KG1 (cell line): ENCODE results near the gene UGDH.
"Not testable (repeated sequence)": the region's sequence is repeated elsewhere in the genome, so short reads cannot be mapped to it uniquely, and the experiment has no call there.

Experiments
- DNase-seq: peaks from one replicate; lab custom pipeline; 2025; lab: John Stamatoyannopoulos, UW

Gene UGDH

DNA sequence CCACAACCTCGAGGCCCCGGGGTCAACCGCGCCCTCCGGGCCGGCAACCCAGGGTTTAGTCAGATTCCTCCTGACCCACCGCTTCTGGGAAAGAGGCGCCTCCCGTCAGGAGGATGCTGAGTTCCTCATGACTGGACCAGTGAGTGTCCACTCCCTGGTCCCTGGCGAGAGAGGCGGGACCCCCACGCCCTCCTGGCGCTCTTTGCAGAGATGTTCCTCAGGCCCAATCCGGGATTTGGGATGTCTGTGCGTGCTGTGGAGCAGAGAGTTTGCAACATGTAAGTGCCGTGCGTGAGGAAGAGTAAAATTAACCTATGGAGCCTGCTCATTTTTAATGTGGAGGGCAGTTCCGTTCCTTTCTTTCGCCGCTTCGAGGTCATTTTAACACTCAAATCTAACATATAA lies 824 bp upstream of the UGDH start:
- no peak for DNase-seq

DNA sequence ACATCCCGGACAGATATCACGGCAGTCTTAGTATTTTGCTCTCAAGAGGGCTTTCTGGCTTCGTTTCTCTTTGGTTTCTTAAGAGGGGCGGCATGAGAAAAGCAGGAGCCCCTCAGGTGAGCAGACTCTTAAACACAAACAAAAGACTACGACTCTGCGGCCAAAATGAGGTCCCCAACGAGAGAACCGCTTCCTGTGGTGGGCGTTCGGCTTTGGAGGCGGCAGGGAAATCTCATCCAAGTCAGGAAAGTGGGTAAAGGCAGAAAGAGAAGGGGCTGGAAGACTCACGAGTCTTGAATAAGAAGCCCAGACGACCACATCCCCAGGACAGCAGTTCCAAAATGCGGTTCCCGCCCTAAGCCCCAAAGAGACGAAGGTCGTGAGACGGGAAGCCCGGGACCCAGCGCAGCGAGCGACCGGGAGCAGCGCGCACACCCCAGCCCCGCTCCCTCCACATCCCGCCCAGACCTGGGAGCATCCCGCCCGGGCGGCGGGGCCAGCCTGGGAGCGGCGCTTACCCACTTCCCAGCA lies 409 bp downstream of the UGDH start:
- DNase-seq, result no peak

DNA sequence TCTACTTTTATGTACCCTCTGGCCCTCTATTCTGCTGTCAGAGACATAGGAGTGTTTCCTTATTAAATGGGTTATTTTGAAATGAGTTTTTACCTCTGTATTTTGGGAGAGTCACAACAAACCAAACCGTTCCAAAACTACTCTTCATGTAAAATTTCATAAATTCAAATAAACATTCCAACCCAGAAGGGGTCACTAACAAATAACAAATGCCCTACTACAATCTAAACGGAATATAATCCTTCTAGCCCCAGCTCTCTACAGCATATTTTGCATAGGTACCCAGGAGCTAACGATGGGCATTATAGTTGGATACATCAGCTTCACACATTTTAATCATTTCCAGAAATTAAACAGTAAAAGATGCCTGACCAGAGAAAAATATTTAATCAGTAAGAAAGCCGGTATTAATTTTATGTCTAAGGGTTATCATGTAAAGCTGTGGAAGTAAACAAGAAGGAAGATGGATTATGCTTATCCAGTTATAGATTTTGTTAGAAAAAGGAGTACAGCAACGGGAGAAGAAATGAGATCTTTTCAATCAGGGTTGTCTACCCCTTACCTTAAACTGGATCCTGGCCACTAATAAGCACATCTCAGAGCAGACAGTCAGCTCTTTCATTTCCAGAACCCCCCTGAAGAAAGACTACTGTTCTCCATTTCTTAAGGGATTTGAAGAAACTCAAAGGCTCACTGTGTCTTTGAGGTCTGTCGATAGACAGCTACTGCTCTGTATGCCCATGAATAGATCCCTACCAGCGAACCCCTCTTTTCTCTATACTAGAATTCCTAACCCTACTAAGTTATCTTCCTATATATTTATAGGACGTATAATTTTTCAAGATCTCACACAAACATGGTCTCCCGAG lies 1.2 kb downstream of the UGDH start:
- no peak for DNase-seq

DNA sequence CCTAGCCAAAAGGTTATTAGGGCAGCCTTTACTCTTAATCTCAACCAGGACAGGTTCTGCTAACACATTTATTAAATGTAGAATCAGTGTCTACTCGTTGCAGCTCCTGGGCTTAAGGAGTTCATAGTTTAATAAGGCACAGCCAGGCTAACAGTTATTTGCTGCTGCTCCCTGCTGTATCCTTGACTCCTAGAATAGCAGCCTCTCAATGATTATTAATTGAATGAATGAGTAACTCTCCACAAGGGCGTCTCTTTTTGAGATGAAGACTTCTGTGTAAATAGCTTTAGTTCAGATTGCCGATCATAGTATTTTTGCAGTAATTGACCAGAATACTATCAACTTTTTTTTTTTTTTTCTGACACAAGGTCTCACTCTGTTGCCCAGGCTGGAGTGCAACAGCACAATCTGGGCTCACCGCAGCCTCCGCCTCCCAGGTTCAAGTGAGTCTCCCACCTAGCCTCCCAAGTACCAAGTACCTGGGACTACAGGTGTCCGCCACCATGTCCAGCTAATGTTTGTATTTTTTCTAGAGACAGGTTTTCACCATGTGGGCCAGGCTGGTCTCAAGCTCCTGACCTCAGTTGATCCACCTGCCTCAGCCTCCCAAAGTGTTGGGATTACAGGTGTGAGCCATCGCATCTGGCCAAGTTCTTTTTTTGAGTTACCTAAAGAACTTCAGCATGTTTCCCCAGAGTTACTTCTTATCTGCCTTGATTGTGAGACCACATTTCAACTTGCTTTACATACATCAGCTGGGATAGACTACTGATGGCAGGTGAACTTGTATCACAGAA lies 2.9 kb downstream of the UGDH start:
- DNase-seq, result no peak

DNA sequence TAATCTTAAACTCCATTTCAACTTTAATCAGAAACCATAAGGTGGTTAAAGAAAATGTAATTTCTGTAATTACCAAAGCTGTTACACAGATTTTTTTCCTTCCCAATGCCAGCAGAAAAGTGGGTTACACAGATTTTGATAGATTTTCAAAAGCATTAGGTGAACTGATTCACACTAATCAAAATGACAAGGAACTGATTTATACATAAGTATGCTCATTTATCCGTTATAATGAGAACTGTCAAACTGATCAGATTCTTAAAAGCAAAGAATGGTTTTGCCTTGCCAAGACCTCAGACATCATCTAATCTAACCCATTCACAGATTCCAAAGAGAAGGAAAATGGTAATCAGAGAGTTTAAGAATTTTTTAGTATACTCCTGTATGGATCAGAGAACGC lies 5.2 kb downstream of the UGDH start:
- DNase-seq, result no peak

DNA sequence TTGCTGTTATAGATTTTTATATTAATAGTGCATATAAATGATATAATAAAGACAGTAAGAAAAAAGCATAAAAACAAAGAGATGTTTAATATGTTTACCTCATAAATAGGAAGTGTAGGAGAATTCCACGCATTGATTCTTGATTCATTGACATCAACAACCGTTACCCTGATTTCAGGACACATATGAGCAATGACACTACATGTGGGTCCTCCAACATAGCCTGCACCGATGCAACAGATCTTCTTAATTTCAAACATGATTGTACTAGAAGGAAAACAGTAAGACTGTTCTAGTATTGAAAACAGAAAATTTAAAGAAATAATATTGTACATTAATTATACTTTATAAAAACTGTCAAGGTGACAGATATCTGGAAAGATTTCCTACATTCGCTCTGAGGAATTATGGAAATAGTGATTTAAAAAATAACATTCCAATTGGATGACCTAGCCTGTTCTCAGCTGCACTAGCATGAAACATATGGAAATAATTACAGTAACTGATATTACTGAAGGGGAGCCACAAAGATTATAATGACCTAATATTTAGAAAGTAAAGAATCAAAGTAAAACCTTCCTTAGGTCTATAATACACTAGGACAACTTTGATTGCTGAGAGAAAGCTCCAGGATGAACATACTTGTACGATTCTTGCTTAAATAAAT lies 5.9 kb downstream of the UGDH start:
- no peak for DNase-seq

DNA sequence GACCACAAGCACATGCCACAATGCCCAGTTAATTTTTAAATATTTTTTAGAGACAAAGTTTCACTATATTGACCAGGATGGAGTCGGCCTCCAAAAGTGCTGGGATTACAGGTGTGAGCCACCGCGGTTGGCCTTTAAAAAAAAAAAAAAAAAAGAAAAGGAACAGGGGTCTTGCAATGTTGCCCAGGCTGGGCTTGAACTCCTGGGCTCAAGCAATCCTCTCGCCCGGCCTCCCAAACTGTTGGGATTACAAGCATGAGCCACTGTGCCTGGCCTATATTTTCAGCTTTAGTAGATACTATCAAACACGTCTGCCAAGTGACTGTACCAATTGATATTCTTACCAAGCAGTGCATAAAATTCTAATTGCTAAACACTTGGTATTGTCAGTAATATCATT lies 8.8 kb downstream of the UGDH start:
- DNase-seq, result no peak

DNA sequence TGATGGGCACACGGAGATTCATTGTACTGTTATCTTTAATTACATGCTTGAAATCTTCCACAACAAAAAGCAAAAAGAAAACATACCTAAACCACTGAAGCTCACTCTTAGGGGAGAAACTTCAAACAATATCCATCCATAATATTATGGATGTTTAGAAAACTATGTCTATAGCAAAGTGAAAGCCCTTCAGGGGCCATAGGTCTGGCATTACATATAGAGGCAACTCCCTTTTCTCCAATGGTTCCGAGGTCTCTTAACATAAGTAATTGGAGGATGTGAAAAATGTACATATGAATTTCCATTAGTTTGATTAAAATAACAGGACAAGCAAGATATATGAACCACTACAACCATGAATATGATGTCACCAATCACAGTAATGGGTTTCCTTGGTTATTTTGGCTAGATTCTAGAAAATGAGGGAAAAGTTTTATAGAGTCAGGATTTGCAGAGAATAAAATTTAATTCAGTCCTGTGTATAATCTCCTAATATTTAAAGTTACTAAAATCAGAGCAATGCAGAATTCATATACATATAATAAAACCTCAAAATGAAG lies 10.8 kb downstream of the UGDH start:
- DNase-seq, result no peak

DNA sequence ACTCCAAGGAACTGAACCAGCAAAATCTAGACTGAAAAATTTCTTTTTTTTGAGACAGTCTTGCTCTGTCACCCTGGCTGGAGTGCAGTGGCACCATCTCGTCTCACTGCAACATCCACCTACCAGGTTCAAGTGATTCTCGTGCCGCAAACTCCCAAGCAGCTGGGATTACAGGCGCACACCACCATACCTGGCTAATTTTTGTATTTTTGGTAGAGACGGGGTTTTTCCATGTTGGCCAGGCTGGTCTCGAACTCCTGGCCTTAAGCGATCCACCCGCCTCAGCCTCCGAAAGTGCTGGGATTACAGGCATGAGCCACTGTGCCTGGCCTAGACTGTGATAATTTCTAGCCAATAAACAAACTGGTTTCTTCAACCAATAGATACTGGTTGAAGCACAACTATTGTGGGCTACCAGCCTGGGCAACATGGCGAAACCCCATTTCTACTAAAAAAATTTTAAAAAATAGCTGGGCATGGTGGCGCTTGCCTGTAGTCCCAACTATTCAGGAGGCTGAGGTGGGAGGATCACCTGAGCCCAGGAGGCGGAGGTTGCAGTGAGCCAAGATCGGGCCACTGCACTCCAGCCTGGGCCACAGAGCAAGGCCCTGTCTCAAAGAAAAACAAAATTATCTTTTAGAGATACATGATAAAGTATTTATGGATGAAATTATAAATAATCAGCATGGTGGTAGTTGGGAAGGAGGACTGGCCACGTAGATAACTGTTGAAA lies 11.4 kb downstream of the UGDH start:
- DNase-seq, result not testable (repeated sequence)

DNA sequence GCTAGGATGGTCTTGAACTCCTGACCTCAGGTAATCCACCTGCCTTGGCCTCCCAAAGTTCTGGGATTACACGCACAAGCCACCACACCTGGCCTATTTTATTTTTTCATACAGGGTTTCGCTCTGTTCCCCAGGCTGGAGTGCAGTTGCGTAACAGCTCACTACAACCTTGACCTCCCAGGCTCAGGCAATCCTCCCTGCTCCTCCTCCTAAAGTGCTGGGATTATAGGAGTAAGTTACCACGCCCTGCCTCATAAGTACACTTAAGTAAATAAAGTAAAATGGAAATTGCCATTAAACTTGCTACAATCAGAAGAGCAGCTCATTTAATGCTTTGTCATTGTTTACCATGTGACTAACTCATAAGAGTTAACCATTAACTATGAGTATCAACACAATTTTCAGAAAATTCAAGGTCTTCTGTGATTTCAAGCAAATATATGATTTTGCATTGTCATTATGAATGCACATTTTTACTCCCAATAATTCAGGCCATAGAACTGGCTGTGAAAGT lies 12.3 kb downstream of the UGDH start:
- no peak for DNase-seq

DNA sequence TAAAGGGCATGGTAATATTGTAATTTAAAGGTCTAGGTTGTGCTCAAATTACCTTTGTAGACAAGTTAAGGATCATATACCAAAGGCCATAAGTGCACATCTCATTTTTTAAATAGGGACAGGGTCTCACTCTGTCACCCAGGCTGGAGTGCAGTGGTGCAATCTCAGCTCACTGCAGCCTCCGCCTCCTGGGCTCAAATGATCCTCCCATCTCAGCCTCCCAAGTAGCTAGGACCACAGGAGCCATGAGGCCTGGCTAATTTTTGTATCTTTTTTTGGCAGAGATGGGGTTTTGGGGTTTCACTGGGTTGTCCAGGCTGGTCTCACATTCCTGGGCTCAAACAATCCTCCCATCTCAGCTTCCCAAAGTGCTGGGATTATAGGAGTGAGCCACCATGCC lies 13.0 kb downstream of the UGDH start:
- DNase-seq, result not testable (repeated sequence)

DNA sequence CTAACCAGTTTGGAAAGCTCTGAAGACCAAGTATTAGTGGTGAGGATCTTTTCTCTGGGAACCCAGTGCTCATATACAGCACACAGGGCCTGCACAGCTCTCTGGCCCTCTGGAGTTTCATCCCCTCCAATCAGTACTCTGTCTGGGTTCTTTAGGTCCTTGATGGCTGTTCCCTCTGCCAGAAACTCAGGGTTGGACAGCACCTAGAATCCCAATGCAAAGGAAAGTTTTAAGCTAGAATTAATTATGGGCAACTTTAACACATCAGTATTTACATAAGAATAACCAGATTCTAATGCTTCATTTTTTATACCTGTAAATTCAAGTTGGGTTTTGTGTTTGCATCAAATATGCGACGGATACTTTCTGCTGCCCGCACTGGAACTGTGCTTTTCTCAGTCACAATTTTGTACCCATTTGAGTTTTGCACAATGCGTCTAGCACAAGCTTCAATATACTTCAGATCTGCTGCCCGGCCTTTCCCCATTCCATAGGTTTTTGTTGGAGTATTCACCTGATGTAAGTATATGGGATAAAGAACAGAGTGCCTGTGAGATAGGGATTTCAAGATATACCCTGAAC lies 16.8 kb downstream of the UGDH start:
- no peak for DNase-seq

DNA sequence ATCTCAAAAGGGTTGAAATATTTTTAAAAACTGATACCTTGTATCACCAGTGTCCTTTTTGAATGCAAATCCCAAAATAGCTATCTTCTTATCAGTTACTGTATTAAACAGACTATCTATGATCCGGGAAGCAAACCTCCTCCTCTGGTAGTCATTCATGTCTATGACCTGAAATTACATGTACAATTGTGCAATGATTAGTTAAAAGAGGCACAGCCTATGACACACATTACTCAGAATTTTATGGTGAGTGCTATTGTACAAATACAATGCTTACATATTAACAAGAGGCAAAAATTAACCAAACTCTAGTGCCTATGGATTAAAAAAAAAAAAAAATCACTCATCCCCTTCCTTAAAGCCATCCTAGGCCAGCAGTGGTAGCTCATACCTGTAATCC lies 21.7 kb downstream of the UGDH start:
- DNase-seq, result no peak

DNA sequence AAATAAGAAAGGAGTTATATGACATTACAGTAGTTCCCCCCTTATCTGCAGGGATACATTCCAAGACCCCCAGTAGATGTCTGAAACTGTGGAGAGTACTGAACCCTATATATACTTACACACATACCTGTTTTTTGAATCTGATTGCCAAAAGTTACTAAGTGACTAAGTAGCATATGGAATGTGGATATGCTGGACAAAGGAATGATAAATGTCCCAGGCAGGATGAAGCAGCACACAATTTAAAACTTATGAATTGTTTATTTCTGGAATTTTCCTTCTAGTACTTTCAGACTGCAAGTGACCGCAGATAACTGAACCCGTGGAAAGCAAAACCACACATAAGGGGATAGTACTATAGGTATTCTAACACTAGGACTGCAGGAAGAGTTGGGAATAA lies 22.7 kb downstream of the UGDH start:
- DNase-seq, result no peak

DNA sequence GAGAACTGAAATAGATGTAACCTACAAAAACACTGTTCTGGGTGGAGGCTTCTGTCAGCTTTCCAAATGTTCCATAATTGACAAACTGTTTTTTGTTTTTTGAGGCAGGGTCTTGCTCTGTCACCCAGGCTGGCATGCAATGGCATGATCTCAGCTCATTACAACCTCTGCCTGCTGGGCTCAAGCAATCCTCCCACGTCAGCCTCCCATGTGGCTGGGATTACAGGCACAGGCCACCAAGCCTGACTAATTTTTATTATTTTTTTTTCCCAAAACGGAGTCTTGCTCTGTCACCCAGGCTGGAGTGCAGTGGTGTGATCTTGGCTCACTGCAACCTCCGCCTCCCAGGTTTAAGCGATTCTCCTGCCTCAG lies 24.6 kb downstream of the UGDH start:
- not testable (repeated sequence) for DNase-seq

DNA sequence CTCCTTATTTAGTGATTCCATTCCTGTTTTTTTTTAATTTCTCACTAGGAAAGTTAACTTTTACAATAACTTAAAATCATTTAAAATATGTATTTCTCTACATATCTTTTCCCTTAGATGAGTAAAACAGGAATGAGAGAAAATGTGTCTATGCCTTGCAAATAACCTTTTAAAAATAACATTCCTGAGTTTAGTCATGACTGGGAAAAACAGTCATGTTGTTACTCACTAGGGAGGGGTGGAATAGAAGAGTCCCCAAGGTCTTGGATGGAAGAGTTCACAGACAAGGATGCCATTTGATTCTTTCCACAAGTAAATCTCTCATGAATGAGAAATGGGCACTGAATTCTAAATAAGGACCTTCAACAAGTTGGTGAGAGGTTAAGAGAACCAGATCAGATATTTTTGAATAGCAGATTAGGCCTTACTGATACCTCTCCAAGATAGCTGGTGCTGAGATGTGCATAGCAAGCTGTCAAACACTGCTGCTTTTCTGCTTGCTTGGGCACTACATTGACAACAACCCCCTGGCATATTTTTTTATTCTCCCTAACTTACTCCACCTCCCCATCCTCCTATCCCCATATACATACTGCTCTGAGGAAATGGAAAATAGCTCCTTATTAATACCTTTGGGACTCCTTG lies 25.1 kb downstream of the UGDH start:
- no peak for DNase-seq

DNA sequence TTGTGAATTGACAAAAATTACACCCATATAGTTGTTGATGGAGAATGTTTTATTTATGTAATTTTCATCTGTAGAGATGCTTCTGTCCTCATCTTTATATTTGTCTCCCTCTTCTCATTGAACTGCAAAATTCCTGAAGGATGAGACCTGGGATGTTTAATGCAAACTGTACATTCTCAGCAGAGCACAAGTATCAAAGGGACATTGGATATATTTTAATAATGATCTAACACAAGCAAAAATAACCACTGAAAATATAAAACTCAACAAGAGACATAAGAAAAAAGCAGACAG lies 28.6 kb downstream of the UGDH start:
- DNase-seq, result no peak

DNA sequence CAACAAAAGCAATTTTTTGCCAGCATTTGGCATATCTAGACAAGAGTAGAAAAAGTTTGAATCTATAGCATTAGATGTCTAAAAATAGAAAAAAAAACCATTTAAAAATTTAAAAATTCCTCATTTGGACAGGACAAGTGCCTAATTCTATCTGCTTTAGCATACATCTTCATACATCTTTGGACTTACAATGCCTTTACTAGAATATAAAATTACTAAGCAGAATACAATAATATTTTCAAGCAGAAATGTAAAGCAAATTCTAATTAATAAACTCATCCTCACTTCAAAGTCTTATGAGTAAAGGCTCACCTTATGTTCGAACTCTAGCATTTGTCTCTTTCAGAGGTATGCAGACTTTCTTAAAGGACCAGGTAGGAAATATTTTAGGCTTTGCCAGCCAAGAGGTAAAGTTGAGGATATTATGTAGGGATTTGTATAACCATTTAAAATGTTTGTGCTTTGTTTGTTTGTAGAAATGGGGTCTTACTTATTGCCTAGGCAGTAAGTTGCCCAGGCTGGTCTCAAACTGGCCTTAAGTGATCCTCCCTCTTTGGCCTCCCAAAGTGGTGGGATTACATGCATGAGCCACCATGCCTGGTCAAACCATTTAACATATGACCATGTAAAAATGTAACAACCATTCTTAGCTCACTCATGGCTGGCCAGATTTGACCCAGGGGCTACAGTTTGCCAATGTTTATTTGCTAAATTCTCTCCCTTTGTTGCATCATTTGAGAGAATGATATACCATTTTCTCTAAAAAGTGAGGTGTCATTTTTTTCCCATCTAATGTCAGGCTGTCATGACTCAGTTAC lies 29.1 kb downstream of the UGDH start:
- no peak for DNase-seq

DNA sequence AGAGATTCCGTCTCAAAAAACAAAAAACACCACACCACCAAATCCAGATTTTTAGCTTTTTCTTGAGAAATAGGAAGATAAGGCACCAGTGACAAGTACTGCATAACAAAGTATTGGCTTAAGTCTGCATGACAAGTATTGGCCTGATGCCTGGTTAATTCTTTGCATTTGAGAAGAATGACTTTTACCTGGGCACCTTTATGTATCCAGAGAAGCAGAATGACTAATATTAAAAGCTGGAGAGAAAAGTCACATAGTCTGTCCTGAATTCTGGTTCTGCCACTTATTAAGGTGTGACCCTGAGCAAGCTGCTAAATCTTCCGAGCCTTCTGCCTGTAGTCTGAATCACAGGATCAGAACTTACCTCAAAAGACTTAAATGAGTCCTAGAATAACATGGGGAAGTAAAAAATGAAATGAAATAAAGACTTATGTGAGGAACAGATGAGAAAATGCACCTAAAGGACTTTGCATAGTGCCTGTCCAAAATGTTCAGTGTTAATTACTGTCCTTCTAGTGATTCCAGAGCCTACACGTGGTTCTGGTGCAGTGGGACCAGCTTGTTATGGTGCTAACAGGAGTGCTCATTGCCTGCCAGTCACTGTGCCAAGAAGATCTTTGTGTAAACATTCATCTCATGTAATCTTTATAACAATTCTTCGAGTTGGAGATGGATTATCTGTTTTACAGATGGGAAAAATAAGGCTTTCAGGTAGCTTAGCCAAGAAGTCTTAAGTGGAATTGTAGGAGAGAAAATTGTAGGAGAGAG lies 31.6 kb downstream of the UGDH start:
- no peak for DNase-seq
